ENCODE results near the gene NEU2. TPM values are rescaled to one million over a fixed set of nuclear protein-coding genes. Genes with fewer than 3 reads are reported as not detected.

NEU2 gene
- total RNA-seq, 1 experiment from 2014 or later: not detected

- H3K4me1 Mint-ChIP-seq: peaks cover 47% of the 10 kb centered on the region in 2 experiments
- H2BK20ac ChIP-seq (ENCODE audit: low read depth, low read length, poor library complexity, severe bottlenecking): no peak overlapping the region
- H2BK12ac ChIP-seq (ENCODE audit: insufficient read length, low read depth, low read length): no peak overlapping the region
- no peak overlapping the region for H3K56ac ChIP-seq (ENCODE audit: insufficient read length, low read depth, low read length)
- DNase-seq: no peak
- H2BK15ac ChIP-seq (ENCODE audit: low read depth, low read length): no peak overlapping the region
- H3K27me3 ChIP-seq (ENCODE audit: insufficient read depth, low read length): no peaks in the 10 kb centered on the region; the same call in 1 of the 2 replicates
- H3K4me2 ChIP-seq (ENCODE audit: insufficient read depth, insufficient read length, low read length): no peak overlapping the region
- no peak for TF ChIP-seq CTCF (conservative IDR thresholded peaks at IDR 0.05)
- WGBS (ENCODE audit: extremely low coverage, insufficient read length, low lambda C conversion rate): no CpG with 5 or more reads among the region's 9 CpGs
- no peak overlapping the region for H3K18ac ChIP-seq (ENCODE audit: insufficient read length, low read depth, low read length)
- H4K5ac ChIP-seq (ENCODE audit: insufficient read length, low read depth, low read length): no peak overlapping the region
- H3K27ac ChIP-seq (ENCODE audit: insufficient read length, low read depth, low read length): no peak overlapping the region
- peaks cover 11% of the 10 kb centered on the region; the same call in 1 of the 2 replicates for H3K4me1 ChIP-seq (ENCODE audit: insufficient read depth, low read length)
- H3K79me2 ChIP-seq (ENCODE audit: insufficient read depth, low read length): 0 out of 2 replicates have a peak, but pooled peaks cover 1% of the 10 kb centered on the region
- no peak overlapping the region for H2AK5ac ChIP-seq (ENCODE audit: insufficient read length, low read length)
- H3K4me3 Mint-ChIP-seq: no peak overlapping the region
- no peak overlapping the region for H2AFZ ChIP-seq (ENCODE audit: low read length)
- no peak overlapping the region for H2BK5ac ChIP-seq (ENCODE audit: insufficient read length, low read length)
- H3K9ac ChIP-seq (ENCODE audit: extremely low read depth, insufficient read length, low read length): no peak overlapping the region
- H3K23ac ChIP-seq (ENCODE audit: insufficient read length, low read depth, low read length): no peak overlapping the region
- H3K36me3 Mint-ChIP-seq (ENCODE audit: insufficient read depth in 1 of 3, low read depth in 3 of 3): no peaks in the 10 kb centered on the region; a peak in 1 of 7 replicates
- H3K9me3 ChIP-seq (ENCODE audit: control insufficient read depth, low read depth, low read length): no peaks in the 10 kb centered on the region
- no peak overlapping the region for H3K14ac ChIP-seq (ENCODE audit: insufficient read depth, low read length)
- no peak overlapping the region for H4K8ac ChIP-seq (replicated peaks; ENCODE audit: insufficient read length, low read depth, low read length)
- H3K9me3 Mint-ChIP-seq: no peaks in the 10 kb centered on the region
- peaks cover 24% of the 10 kb centered on the region for H3K27me3 Mint-ChIP-seq (ENCODE audit: low read depth)
- peaks cover 4% of the 10 kb centered on the region for H3K23me2 ChIP-seq (ENCODE audit: insufficient read length, low read depth, low read length, poor library complexity, severe bottlenecking)
- H2BK120ac ChIP-seq (ENCODE audit: low read depth, low read length, poor library complexity, severe bottlenecking): no peak overlapping the region
- H4K91ac ChIP-seq (ENCODE audit: insufficient read length, low read depth, low read length): no peak overlapping the region
- no peak overlapping the region; a peak in 1 of 7 replicates for H3K27ac Mint-ChIP-seq
- H3T11ph ChIP-seq (ENCODE audit: low read length): no peak overlapping the region
- H3K79me1 ChIP-seq (ENCODE audit: insufficient read depth, low read depth, low read length, poor library complexity, severe bottlenecking): no peaks in the 10 kb centered on the region
- H3K4ac ChIP-seq (ENCODE audit: low read depth, low read length): no peak overlapping the region
- no peaks in the 10 kb centered on the region for H4K20me1 ChIP-seq (ENCODE audit: control insufficient read depth, insufficient read depth, insufficient read length)
Observed at GRCh38 chr2:233047667-233048066, 15.2 kb downstream of the NEU2 start.

All from H9 (cell line).